Ascending aorta (tissue), 2 donors: ENCODE results near the gene IQCH. TPM values are rescaled to one million over a fixed set of nuclear protein-coding genes. Genes with fewer than 3 reads are reported as not detected.

Experiments
- DNase-seq, 2 donors: peaks; one replicate each; pipeline ENCODE4 v3.0.0-alpha.2; 2019; ENCODE audit warnings: low spot score in 2 of 2
- H3K27ac ChIP-seq, 2 donors: fragments of 200-600 bp; sonication (generic); one replicate each; pipeline ENCODE4 v1.5.1; 2016 to 2017; ENCODE audit warnings: mild to moderate bottlenecking in 1 of 2
- H3K27me3 ChIP-seq: fragments of 200-600 bp; sonication (generic); one replicate; pipeline ENCODE4 v1.5.1; 2017
- H3K36me3 ChIP-seq, 2 donors: fragments of 200-600 bp; sonication (generic); one replicate each; pipeline ENCODE4 v1.5.1; 2016
- H3K4me1 ChIP-seq, 2 donors: fragments of 200-600 bp; sonication (generic); one replicate each; pipeline ENCODE4 v1.5.1; 2016 to 2017; ENCODE audit warnings: mild to moderate bottlenecking in 1 of 2
- H3K4me3 ChIP-seq, 2 donors: fragments of 200-600 bp; sonication (generic); one replicate each; pipeline ENCODE4 v1.5.1; 2016 to 2017; ENCODE audit warnings: mild to moderate bottlenecking in 1 of 2
- H3K9me3 ChIP-seq, 2 donors: fragments of 200-600 bp; sonication (generic); one replicate each; pipeline ENCODE4 v1.5.1; 2016
- intact Hi-C: fragments of 100-400 bp; cut with DNase I; formaldehyde crosslinking; loops from one replicate; pipeline ENCODE4 v1.15.1; 2023
- total RNA-seq: library from RNA; depleted of rRNA; stranded (reverse); fragments of >200 nt; gene quantifications from one replicate; pipeline ENCODE4 v1.1.0, GENCODE V29; 2016
- TF ChIP-seq, protein P1 (sequence below), 3 experiments: fragments of 200-600 bp in 2 of 3; fragments of 450-650 bp in 1 of 3; sonication (generic) in 2 of 3; IDR thresholded peaks; one replicate each; pipeline ENCODE4 v1.5.1; 2016 to 2019; ENCODE audit warnings: antibody characterized with exemption in 3 of 3, mild to moderate bottlenecking in 1 of 3, moderate library complexity in 1 of 3

Gene IQCH
- total RNA-seq, 1 donor from 2014 or later: not detected

DNA sequence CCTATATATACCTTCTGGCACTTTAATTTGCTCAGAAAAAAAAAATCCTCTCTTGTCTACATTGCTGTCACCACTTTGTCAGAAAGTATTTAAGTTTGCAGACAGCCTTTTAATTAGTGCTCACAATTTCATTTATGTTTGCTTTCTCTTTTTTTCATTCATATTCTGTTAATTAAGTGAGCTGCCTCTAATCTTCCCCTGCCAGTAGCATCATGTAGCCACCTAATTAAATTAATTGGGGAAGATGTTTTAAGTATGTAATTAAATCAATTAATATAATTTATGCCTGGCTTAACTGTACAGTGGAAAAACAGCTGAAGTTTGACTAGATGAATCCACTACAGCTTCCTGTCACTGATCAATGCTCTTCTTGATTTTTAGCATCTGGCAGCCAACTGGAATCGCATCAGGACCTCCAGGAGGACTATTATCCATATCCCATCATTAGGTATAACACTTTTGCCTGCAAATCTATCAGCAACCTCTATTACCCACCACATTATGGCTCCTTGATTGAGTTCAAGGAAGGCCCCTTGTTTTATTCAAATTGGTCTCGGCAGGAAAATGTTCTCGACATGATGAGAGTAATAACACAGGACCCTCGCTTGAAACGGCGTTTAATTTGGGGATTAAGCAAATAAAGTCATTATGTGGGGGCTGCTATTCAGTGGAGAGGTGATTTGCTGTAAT is 118.5 kb downstream of the IQCH start:
- intact Hi-C loops: no loop called here
- H3K4me3 ChIP-seq: no peak overlapping the region
- no peaks in the 10 kb centered on the region for H3K4me1 ChIP-seq
- H3K27ac ChIP-seq: no peak overlapping the region
- TF ChIP-seq, protein P1, sequence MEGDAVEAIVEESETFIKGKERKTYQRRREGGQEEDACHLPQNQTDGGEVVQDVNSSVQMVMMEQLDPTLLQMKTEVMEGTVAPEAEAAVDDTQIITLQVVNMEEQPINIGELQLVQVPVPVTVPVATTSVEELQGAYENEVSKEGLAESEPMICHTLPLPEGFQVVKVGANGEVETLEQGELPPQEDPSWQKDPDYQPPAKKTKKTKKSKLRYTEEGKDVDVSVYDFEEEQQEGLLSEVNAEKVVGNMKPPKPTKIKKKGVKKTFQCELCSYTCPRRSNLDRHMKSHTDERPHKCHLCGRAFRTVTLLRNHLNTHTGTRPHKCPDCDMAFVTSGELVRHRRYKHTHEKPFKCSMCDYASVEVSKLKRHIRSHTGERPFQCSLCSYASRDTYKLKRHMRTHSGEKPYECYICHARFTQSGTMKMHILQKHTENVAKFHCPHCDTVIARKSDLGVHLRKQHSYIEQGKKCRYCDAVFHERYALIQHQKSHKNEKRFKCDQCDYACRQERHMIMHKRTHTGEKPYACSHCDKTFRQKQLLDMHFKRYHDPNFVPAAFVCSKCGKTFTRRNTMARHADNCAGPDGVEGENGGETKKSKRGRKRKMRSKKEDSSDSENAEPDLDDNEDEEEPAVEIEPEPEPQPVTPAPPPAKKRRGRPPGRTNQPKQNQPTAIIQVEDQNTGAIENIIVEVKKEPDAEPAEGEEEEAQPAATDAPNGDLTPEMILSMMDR (IDR thresholded peaks at IDR 0.05): no peak
- no peaks in the 10 kb centered on the region for H3K9me3 ChIP-seq
- no peaks in the 10 kb centered on the region for H3K36me3 ChIP-seq
- no peak for DNase-seq
- no peaks in the 10 kb centered on the region for H3K27me3 ChIP-seq

DNA sequence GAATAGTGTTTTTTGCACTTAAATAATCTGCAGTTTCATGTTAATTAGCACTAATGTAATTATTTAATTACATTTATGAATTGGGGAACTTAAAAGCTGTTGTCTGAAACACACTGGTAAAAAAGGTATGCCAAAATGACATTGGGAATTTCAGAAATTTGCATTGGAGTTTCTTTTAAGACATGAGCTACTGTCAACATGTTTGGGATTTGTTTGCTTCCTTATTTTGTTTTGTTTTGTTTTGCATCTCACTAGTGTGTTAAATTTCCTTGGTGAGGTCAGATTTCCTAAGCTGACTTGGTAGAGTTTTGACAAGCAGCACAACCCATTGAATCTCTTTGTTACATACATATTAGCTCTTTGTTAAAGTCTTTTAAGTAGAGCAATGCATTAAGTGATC is 119.4 kb downstream of the IQCH start:
- no peak for DNase-seq
- Histone ChIP-seq H3K27ac (no peak overlapping the region), H3K4me1 (no peaks in the 10 kb centered on the region), H3K27me3 (no peaks in the 10 kb centered on the region), H3K36me3 (no peaks in the 10 kb centered on the region), H3K4me3 (no peak overlapping the region), H3K9me3 (no peaks in the 10 kb centered on the region)
- TF ChIP-seq, protein P1 (IDR thresholded peaks at IDR 0.05): no peak
- intact Hi-C loops: no loop called here

DNA sequence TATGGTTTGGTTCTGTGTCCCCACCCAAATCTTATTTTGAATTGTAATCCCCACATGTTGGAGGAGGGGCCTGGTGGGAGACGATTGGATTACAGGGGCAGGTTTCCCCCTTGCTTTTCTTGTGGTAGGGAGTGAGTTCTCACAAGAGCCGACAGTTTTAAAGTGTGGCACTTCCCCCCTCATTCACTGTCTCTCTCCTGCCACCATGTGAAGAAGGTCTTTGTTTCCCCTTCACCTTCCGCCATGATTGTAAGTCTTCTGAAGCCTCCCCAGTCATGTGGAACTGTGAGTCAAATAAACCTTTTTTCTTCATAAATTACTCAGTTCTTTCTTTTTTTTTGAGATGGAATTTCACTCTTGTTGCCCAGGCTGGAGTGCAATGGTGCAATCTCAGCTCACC is 124.9 kb downstream of the IQCH start:
- H3K36me3 ChIP-seq: no peaks in the 10 kb centered on the region
- H3K27ac ChIP-seq: no peak overlapping the region
- H3K4me3 ChIP-seq: no peak overlapping the region
- H3K4me1 ChIP-seq: no peaks in the 10 kb centered on the region
- H3K27me3 ChIP-seq: no peaks in the 10 kb centered on the region
- intact Hi-C loops: no loop called here
- no peaks in the 10 kb centered on the region for H3K9me3 ChIP-seq
- TF ChIP-seq, protein P1 (IDR thresholded peaks at IDR 0.05): no peak
- no peak for DNase-seq

DNA sequence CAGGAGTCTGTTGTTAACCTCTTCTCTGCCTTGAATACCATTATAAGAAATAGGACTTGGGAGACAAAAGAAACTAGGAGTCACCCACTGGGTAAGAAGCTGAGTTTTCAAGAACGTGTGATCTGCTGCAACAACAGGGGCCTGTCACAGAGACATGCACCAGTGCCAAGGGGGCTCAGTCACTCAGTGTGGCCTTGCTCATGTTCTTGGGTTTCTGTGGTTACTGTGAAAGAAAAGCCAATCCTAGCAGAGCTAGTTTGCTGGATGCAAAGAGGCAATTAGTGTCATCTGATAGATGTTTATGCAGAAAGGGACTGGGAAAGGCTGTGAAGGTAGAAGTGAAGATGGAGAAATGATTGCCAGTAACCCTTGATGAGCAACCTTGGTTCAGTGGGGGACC is 126.3 kb downstream of the IQCH start:
- Histone ChIP-seq H3K4me1 (no peaks in the 10 kb centered on the region), H3K9me3 (no peaks in the 10 kb centered on the region), H3K27ac (no peak overlapping the region), H3K27me3 (no peaks in the 10 kb centered on the region), H3K4me3 (no peak overlapping the region), H3K36me3 (no peaks in the 10 kb centered on the region)
- TF ChIP-seq, protein P1 (IDR thresholded peaks at IDR 0.05): no peak
- no peak for DNase-seq
- intact Hi-C loops: no loop called here

DNA sequence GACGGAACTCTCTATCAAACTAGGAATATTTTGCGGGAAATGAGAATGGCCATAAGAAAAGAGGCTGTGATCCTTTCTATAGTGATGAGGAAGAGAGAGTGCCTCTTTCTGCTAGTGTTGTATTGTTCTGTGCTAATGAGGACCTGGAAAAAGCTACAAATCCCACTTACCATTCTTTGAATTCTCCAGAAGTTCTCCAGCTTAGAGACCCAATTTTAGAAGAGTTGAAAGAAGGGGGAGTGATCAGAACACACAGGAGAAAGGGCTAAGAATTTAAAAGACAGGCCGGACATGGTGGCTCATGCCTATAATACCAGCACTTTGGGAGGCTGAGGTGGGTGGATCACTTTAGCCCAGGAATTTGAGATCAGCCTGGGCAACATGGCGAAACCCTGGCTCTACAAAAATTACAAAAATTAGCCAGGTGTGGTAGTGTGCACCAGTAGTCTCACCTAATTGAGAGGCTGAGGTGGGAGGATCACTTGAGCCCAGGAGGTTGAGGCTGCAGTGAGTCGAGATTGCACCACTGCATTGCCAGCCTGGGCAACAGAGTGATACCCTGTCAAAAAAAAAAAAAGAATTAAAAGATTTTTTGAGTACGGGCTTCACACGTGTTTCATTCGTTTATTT is 126.9 kb downstream of the IQCH start:
- Histone ChIP-seq H3K4me3 (no peak overlapping the region), H3K36me3 (no peaks in the 10 kb centered on the region), H3K27ac (no peak overlapping the region), H3K9me3 (no peaks in the 10 kb centered on the region), H3K27me3 (no peaks in the 10 kb centered on the region), H3K4me1 (no peaks in the 10 kb centered on the region)
- intact Hi-C loops: no loop called here
- TF ChIP-seq, protein P1 (IDR thresholded peaks at IDR 0.05): no peak
- DNase-seq: no peak
